K562 (cell line): ENCODE results near the gene MIB2. TPM values are rescaled to one million over a fixed set of nuclear protein-coding genes. Genes with fewer than 3 reads are reported as not detected.
"Not testable (repeated sequence)": the region's sequence is repeated elsewhere in the genome, so short reads cannot be mapped to it uniquely, and the experiment has no call there.

Experiments
- ATAC-seq: fragments of 200-7000 bp; cut with Tn5 transposase; 3 replicates; pipeline ENCODE4 v1.9.1; 2020; ENCODE audit warnings: moderate library complexity
- BruUV-seq: library from RNA; stranded (reverse); fragments of 400-500 nt; replicated peaks from 2 replicates; lab custom pipeline; 2021; lab: Mats Ljungman, UMichigan
- CTCF ChIA-PET: fragments of 300-600 bp; formaldehyde crosslinking; extraction: SDS; loops from one replicate; lab custom pipeline; 2021; ENCODE audit warnings: low intra/inter-chr PET ratio; lab: Yijun Ruan, JAX
- POLR2A ChIA-PET: fragments of 300-600, 350-650 bp; sonication (Branson Sonifier 250); formaldehyde crosslinking; extraction: SDS; loops from one replicate; lab custom pipeline; 2021; ENCODE audit warnings: antibody characterized with exemption, inconsistent platforms; lab: Yijun Ruan, JAX
- DNase-seq, 4 experiments: peaks; one replicate each; pipeline versions ENCODE4 v3.0.0 to v3.0.0-alpha.2; 2011 to 2018; ENCODE audit warnings: low spot score in 3 of 4, mixed read lengths in 3 of 4; ENCODE audit errors: extremely low read depth in 1 of 4
- FAIRE-seq: peaks from 2 replicates; lab custom pipeline; 2011; peaks lifted over from hg19 to GRCh38; lab: Jason Lieb, UNC
- H2AFZ ChIP-seq: 2 replicates; pipeline ENCODE4 v1.6.0; 2011; ENCODE audit warnings: low read depth, low read length, control low read depth, inconsistent platforms
- H3K27ac ChIP-seq: fragments of 200-600 bp; 3 replicates; pipeline ENCODE4 v1.8.0; 2011; ENCODE audit warnings: low read depth, mild to moderate bottlenecking, control low read depth, inconsistent platforms, low read length, moderate library complexity, mixed read lengths; ENCODE audit errors: extremely low read depth
- H3K27me3 ChIP-seq, 2 experiments: fragments of 300-600 bp in 1 of 2; 2 replicates in 1 of 2; 3 replicates in 1 of 2; pipeline versions ENCODE4 v1.6.0 to v1.8.0; 2011; ENCODE audit warnings: inconsistent platforms in 2 of 2, low read length in 2 of 2, mild to moderate bottlenecking in 1 of 2, mixed read lengths in 1 of 2, moderate library complexity in 1 of 2; ENCODE audit not compliant: control insufficient read depth in 2 of 2, insufficient read depth in 2 of 2
- H3K36me3 ChIP-seq: fragments of 300-600 bp; 3 replicates; pipeline ENCODE4 v1.8.0; 2011; ENCODE audit warnings: mild to moderate bottlenecking, low read length, inconsistent platforms; ENCODE audit not compliant: control insufficient read depth, insufficient read depth
- H3K4me1 ChIP-seq, 2 experiments: fragments of 200-600 bp in 1 of 2; replicated peaks in 1 of 2; 2 replicates in 1 of 2; 3 replicates in 1 of 2; pipeline versions ENCODE4 v1.5.1 to v1.8.0; 2011; ENCODE audit warnings: inconsistent platforms in 2 of 2, low read length in 2 of 2, mild to moderate bottlenecking in 1 of 2, mixed read lengths in 1 of 2, moderate library complexity in 1 of 2; ENCODE audit not compliant: control insufficient read depth in 2 of 2, insufficient read depth in 2 of 2
- H3K4me2 ChIP-seq: 2 replicates; pipeline ENCODE4 v1.6.1; 2011; ENCODE audit warnings: low read length, control low read depth, inconsistent platforms, mixed read lengths; ENCODE audit not compliant: insufficient read depth
- H3K4me3 ChIP-seq: fragments of 200-600 bp; sonication (generic), shearing (Covaris generic); 2 replicates; pipeline ENCODE4 v1.5.1; 2016; ENCODE audit warnings: control low read depth, inconsistent platforms
- H3K79me2 ChIP-seq: fragments of 200-600 bp; 3 replicates; pipeline ENCODE4 v1.8.0; 2011; ENCODE audit warnings: low read length, inconsistent platforms; ENCODE audit not compliant: control insufficient read depth, insufficient read depth
- H3K9ac ChIP-seq, 2 experiments: 2 replicates each; pipeline versions ENCODE4 v1.6.0 to v1.6.1; 2011; ENCODE audit warnings: low read depth in 2 of 2, low read length in 2 of 2, control low read depth in 1 of 2, inconsistent platforms in 1 of 2, mild to moderate bottlenecking in 1 of 2, mixed read lengths in 1 of 2; ENCODE audit not compliant: insufficient read depth in 1 of 2
- H3K9me1 ChIP-seq: one replicate; pipeline ENCODE4 v1.6.0; 2011; ENCODE audit warnings: inconsistent platforms, mild to moderate bottlenecking, low read length, moderate library complexity; ENCODE audit not compliant: control insufficient read depth, insufficient read depth
- H3K9me3 ChIP-seq: replicated peaks from 2 replicates; pipeline ENCODE4 v1.5.1; 2011; ENCODE audit warnings: low read depth, low read length, inconsistent platforms; ENCODE audit not compliant: control insufficient read depth, insufficient read depth
- H4K20me1 ChIP-seq: replicated peaks from 2 replicates; pipeline ENCODE4 v1.6.1; 2011; ENCODE audit warnings: low read length, inconsistent platforms, mixed read lengths; ENCODE audit not compliant: control insufficient read depth, insufficient read depth
- CREM ChIP-seq: IDR thresholded peaks from 2 replicates; pipeline ENCODE4 v1.6.1; 2014; ENCODE audit warnings: antibody characterized with exemption, low read depth
- ELF4 ChIP-seq: fragments of 450-650 bp; formaldehyde crosslinking; IDR thresholded peaks from 2 replicates; pipeline ENCODE4 v1.4.0; 2022; ENCODE audit warnings: missing genetic modification characterization
- ETV5 ChIP-seq: sonication (generic); formaldehyde crosslinking; IDR thresholded peaks from 2 replicates; pipeline ENCODE4 v1.4.0; 2020; ENCODE audit warnings: low read depth, mild to moderate bottlenecking, missing genetic modification reagents
- HDAC2 ChIP-seq: fragments of 450-650 bp; IDR thresholded peaks from 2 replicates; pipeline ENCODE4 v1.6.1; 2016; ENCODE audit warnings: mild to moderate bottlenecking
- JUND ChIP-seq, 2 experiments: IDR thresholded peaks; 2 replicates in 1 of 2; 3 replicates in 1 of 2; pipeline ENCODE4 v1.6.1; 2011; ENCODE audit warnings: borderline replicate concordance in 2 of 2, low read depth in 2 of 2, low read length in 2 of 2, improper control_type of control experiment in 1 of 2, missing biosample characterization in 1 of 2, missing genetic modification characterization in 1 of 2, missing genetic modification reagents in 1 of 2
- MNT ChIP-seq, 2 experiments: fragments of 450-650 bp; conservative IDR thresholded peaks; 2 replicates each; pipeline ENCODE4 v1.6.1; 2017; ENCODE audit warnings: mild to moderate bottlenecking in 2 of 2, moderate library complexity in 2 of 2
- MYC ChIP-seq, 2 experiments: fragments of 250-450 bp in 1 of 2; sonication (Bioruptor Pico) in 1 of 2; IDR thresholded peaks; 2 replicates each; pipeline versions ENCODE4 v1.5.1 to v1.6.1; 2012 to 2021; ENCODE audit warnings: low read depth in 2 of 2, borderline replicate concordance in 1 of 2, improper control_type of control experiment in 1 of 2, low read length in 1 of 2, mild to moderate bottlenecking in 1 of 2, moderate library complexity in 1 of 2
- POLR2A ChIP-seq: fragments of 450-650 bp; conservative IDR thresholded peaks from 2 replicates; pipeline ENCODE4 v1.6.1; 2016
- POLR2AphosphoS5 ChIP-seq: IDR thresholded peaks from 2 replicates; pipeline ENCODE4 v1.6.1; 2011; ENCODE audit warnings: mild to moderate bottlenecking, low read depth, low read length, moderate library complexity; ENCODE audit not compliant: control insufficient read depth, insufficient read depth
- SUPT5H ChIP-seq: fragments of 450-650 bp; IDR thresholded peaks from 2 replicates; pipeline ENCODE4 v1.6.1; 2016
- TFAP4 ChIP-seq: sonication (generic); formaldehyde crosslinking; IDR thresholded peaks from 2 replicates; pipeline ENCODE4 v1.8.0; 2022; ENCODE audit warnings: missing genetic modification reagents, mild to moderate bottlenecking, moderate library complexity, borderline replicate concordance
- ZBTB11 ChIP-seq, 3 experiments: fragments of 200-800 bp in 1 of 3; fragments of 250-450 bp in 1 of 3; fragments of 450-650 bp in 1 of 3; sonication (Bioruptor Pico) in 1 of 3; sonication (Bioruptor generic) in 1 of 3; formaldehyde crosslinking in 1 of 3; IDR thresholded peaks; 2 replicates each; pipeline versions ENCODE4 v1.6.1 to v1.8.0; 2016 to 2022; ENCODE audit warnings: mild to moderate bottlenecking in 2 of 3, missing genetic modification characterization in 2 of 3, missing compliant biosample characterization in 1 of 3, moderate library complexity in 1 of 3
- WGBS: fragments of 100-300 bp; shearing (Covaris generic); methylation state at CpG from one replicate; pipeline ENCODE4 v1.1.6; 2016; ENCODE audit warnings: low coverage, mixed read lengths; ENCODE audit not compliant: insufficient coverage; ENCODE audit errors: missing lambda C conversion rate; 5-methylcytosine and 5-hydroxymethylcytosine counted together
- in situ Hi-C: fragments of 300-500 bp; cut with MboI; formaldehyde crosslinking; loops from 4 replicates; pipeline ENCODE4 v1.15.0; 2018; ENCODE audit warnings: inconsistent platforms, mixed read lengths
- intact Hi-C: fragments of 100-400 bp; cut with micrococcal nuclease; formaldehyde crosslinking; loops from 2 replicates; pipeline ENCODE4 v1.14.2; 2022
- polyA plus RNA-seq, 8 experiments: library from polyadenylated mRNA; depleted of rRNA in 4 of 8; stranded (reverse) in 5 of 8; unstranded in 3 of 8; fragments of >200 nt; fragmentation: Nextera tagmentation in 2 of 8; fragmentation: Illumina TruSeq in 1 of 8; extraction: Ambion mirVana in 2 of 8; extraction: Trizol in 1 of 8; gene quantifications; 2 replicates each; pipeline versions ENCODE4 v1.2.1 to v1.2.3, GENCODE V29; 2011 to 2014; ENCODE audit warnings: inconsistent platforms in 1 of 8, missing spikeins in 1 of 8
- total RNA-seq, 7 experiments: library from RNA; depleted of rRNA in 6 of 7; stranded (reverse); fragments of >200 nt in 6 of 7; fragmentation: Illumina TruSeq in 2 of 7; extraction: Trizol in 2 of 7; gene quantifications; 2 replicates each; pipeline versions ENCODE4 v1.2.1 to v1.2.3, GENCODE V29; 2011 to 2021; ENCODE audit warnings: low replicate concordance in 1 of 7

MIB2 gene
- total and polyA plus RNA-seq, 9 of the 15 experiments (the other 6 are each of a cell fraction or from before 2014, with no cell fraction given): 0.04 to 17.0 (median 4.9) TPM; not detected in 1

- WGBS: under 1% methylated on average over 52 of the region's 96 CpGs
- BruUV-seq; H3K9me3 ChIP-seq; H3K27me3 ChIP-seq; H3K4me1 ChIP-seq; H3K9me1 ChIP-seq; POLR2A ChIA-PET; H4K20me1 ChIP-seq; TF ChIP-seq JUND (tag; IDR thresholded peaks at IDR 0.05; ENCODE audit: borderline replicate concordance, low read depth, low read length): not testable (repeated sequence)
- in situ Hi-C loops: loop anchor here (5.0 kb wide), 2 partner anchors 63 to 92 kb away; partner anchors contain the start of gene CDK11A
- Histone ChIP-seq H3K4me3 (peak within 1 kb of the TSS; percentile 57), H3K79me2 (peaks cover 14% of the 10 kb centered on the region; the same call in 2 of the 3 replicates), H3K27ac (peak within 1 kb of the TSS; percentile 99), H3K9ac (peak within 1 kb of the TSS; percentile 91 to 93), H2AFZ (peak within 1 kb of the TSS; percentile 97), H3K4me2 (peak within 1 kb of the TSS; percentile 85; the same call in 1 of the 2 replicates), H3K36me3 (peaks cover 32% of the 10 kb centered on the region)
- CTCF ChIA-PET: interaction anchor here (0.6 kb wide), 1 partner anchor 96 kb away, joined by 3 read pairs; no protein-coding TSS in a partner anchor
- peak; percentile 89 to 99 (median 94) for DNase-seq
- peak; percentile 95 for FAIRE-seq
- ATAC-seq: peak; percentile 93
- intact Hi-C loops: loop anchor here (5.0 kb wide), 1 partner anchor 87 kb away; the partner anchor contains the start of gene SSU72
- TF ChIP-seq TFAP4 (CRISPR knock-in tag) (peak; percentile 78), POLR2AphosphoS5 (peak; percentile 41; the same call in 1 of the 2 replicates), HDAC2 (peak; percentile 87), ETV5 (CRISPR knock-in tag) (peak; percentile 84), MNT (conservative IDR thresholded peaks at IDR 0.05) (peak; percentile 91 to 96), ZBTB11 (CRISPR knock-in tag; IDR thresholded peaks at IDR 0.05) (peak in 2 of 3 experiments; percentile 69 to 91; a peak in 4 of 6 replicates), ELF4 (CRISPR knock-in tag) (peak; percentile 88), SUPT5H (peak; percentile 71), MYC (IDR thresholded peaks at IDR 0.05; ENCODE audit: low read depth, low read length) (peak; percentile 72), MYC (CRISPR knock-in tag; IDR thresholded peaks at IDR 0.05; ENCODE audit: borderline replicate concordance, low read depth) (peak; percentile 38; the same call in 1 of the 2 replicates), JUND (IDR thresholded peaks at IDR 0.05; ENCODE audit: borderline replicate concordance, low read depth, low read length) (peak; percentile 69), POLR2A (peak; percentile 81), CREM (peak; percentile 98)
These were observed 43.6 kb downstream of the MIB2 start, which contains the start of gene CDK11B for GRCh38 chr1:1658583-1659549. Gene CDK11B (minus strand): TSS chr1:1659004. CDS start chr1:1657485, 1,519 bp downstream.
